Endothelial cell of umbilical vein (primary cell): ENCODE measurements around the gene KRR1. TPM values are rescaled to one million over a fixed set of nuclear protein-coding genes. Genes with fewer than 3 reads are reported as not detected.
"Not testable (repeated sequence)": the region's sequence is repeated elsewhere in the genome, so short reads cannot be mapped to it uniquely, and the experiment has no call there.

Experiments
- BruUV-seq: library from RNA; stranded (reverse); fragments of 400-500 nt; replicated peaks from 2 replicates; lab custom pipeline; 2021; lab: Mats Ljungman, UMichigan
- CTCF ChIA-PET: fragments of 300-600, 350-600 bp; sonication (Branson Sonifier 250); formaldehyde crosslinking; loops from one replicate; lab custom pipeline; 2021; ENCODE audit warnings: antibody characterized with exemption, inconsistent platforms; lab: Charles Lee
- POLR2A ChIA-PET: fragments of 300-600, 350-600 bp; sonication (Branson Sonifier 250); formaldehyde crosslinking; loops from one replicate; lab custom pipeline; 2021; ENCODE audit warnings: antibody characterized with exemption, inconsistent platforms; lab: Charles Lee
- DNase-seq: peaks from one replicate; pipeline ENCODE4 v3.0.0-alpha.2; 2011; ENCODE audit warnings: low read depth, low spot score
- FAIRE-seq: peaks from 2 replicates; lab custom pipeline; 2011; peaks lifted over from hg19 to GRCh38; lab: Jason Lieb, UNC
- H2AFZ ChIP-seq: 2 replicates; pipeline ENCODE4 v1.6.0; 2012; ENCODE audit warnings: low read depth, low read length, control low read depth, inconsistent platforms
- H3K27ac ChIP-seq: 2 replicates; pipeline ENCODE4 v1.5.1; 2011; ENCODE audit warnings: low read depth, mild to moderate bottlenecking, control low read depth, low read length, moderate library complexity; ENCODE audit not compliant: insufficient read depth
- H3K27me3 ChIP-seq, 2 experiments: 2 replicates each; pipeline versions ENCODE4 v1.6.0 to v1.6.1; 2011; ENCODE audit warnings: low read length in 2 of 2, mixed read lengths in 1 of 2; ENCODE audit not compliant: control insufficient read depth in 2 of 2, insufficient read depth in 2 of 2
- H3K36me3 ChIP-seq, 2 experiments: 2 replicates in 1 of 2; 3 replicates in 1 of 2; pipeline ENCODE4 v1.5.1; 2011; ENCODE audit warnings: low read length in 2 of 2, mild to moderate bottlenecking in 1 of 2, moderate library complexity in 1 of 2; ENCODE audit not compliant: control insufficient read depth in 2 of 2, insufficient read depth in 2 of 2; ENCODE audit errors: extremely low read depth in 1 of 2
- H3K4me1 ChIP-seq: 3 replicates; pipeline ENCODE4 v1.5.1; 2011; ENCODE audit warnings: mild to moderate bottlenecking, low read length; ENCODE audit not compliant: control insufficient read depth, insufficient read depth; ENCODE audit errors: extremely low read depth
- H3K4me2 ChIP-seq: 2 replicates; pipeline ENCODE4 v1.6.1; 2011; ENCODE audit warnings: low read length, control low read depth, mixed read lengths; ENCODE audit not compliant: insufficient read depth
- H3K4me3 ChIP-seq, 3 experiments: fragments of 200-600 bp in 1 of 3; sonication (generic), shearing (Covaris generic) in 1 of 3; replicated peaks in 1 of 3; 2 replicates each; pipeline ENCODE4 v1.5.1; 2011 to 2016; ENCODE audit warnings: control low read depth in 3 of 3, low read length in 3 of 3, mild to moderate bottlenecking in 2 of 3, inconsistent platforms in 1 of 3, low read depth in 1 of 3, moderate library complexity in 1 of 3; ENCODE audit not compliant: insufficient read depth in 1 of 3
- H3K79me2 ChIP-seq: 2 replicates; pipeline ENCODE4 v1.6.0; 2012; ENCODE audit warnings: low read length, inconsistent platforms; ENCODE audit not compliant: control insufficient read depth, insufficient read depth
- H3K9ac ChIP-seq: replicated peaks from 2 replicates; pipeline ENCODE3; 2011; ENCODE audit warnings: low read length, control low read depth; ENCODE audit not compliant: insufficient read depth; ENCODE audit errors: extremely low read depth
- H3K9me1 ChIP-seq: replicated peaks from 3 replicates; pipeline ENCODE4 v1.6.0; 2011; ENCODE audit warnings: mild to moderate bottlenecking, low read length; ENCODE audit not compliant: control insufficient read depth, insufficient read depth; ENCODE audit errors: extremely low read depth
- H3K9me3 ChIP-seq: replicated peaks from 2 replicates; pipeline ENCODE4 v1.5.1; 2012; ENCODE audit warnings: low read length, inconsistent platforms; ENCODE audit not compliant: control insufficient read depth, insufficient read depth
- H4K20me1 ChIP-seq: replicated peaks from 2 replicates; pipeline ENCODE3; 2011; ENCODE audit warnings: mild to moderate bottlenecking, low read length; ENCODE audit not compliant: control insufficient read depth, insufficient read depth; ENCODE audit errors: extremely low read depth
- EZH2 ChIP-seq: IDR thresholded peaks from 2 replicates; pipeline ENCODE4 v1.6.1; 2012; ENCODE audit warnings: borderline replicate concordance, low read depth, mild to moderate bottlenecking, moderate library complexity, low read length, inconsistent platforms; ENCODE audit not compliant: severe bottlenecking
- FOS ChIP-seq: IDR thresholded peaks from 2 replicates; pipeline ENCODE4 v1.6.1; 2011; ENCODE audit warnings: mild to moderate bottlenecking, low read length, moderate library complexity, borderline replicate concordance; ENCODE audit not compliant: insufficient read depth
- GATA2 ChIP-seq: IDR thresholded peaks from 2 replicates; pipeline ENCODE4 v1.7.0; 2011; ENCODE audit warnings: low read depth, mild to moderate bottlenecking, moderate library complexity, mixed read lengths, low read length; ENCODE audit not compliant: insufficient read length, insufficient read depth
- JUN ChIP-seq: IDR thresholded peaks from 2 replicates; pipeline ENCODE4 v1.6.1; 2011; ENCODE audit warnings: borderline replicate concordance, low read depth; ENCODE audit not compliant: insufficient read length, insufficient read depth
- MYC ChIP-seq: IDR thresholded peaks from one replicate; pipeline ENCODE4 v1.6.1; 2011; ENCODE audit warnings: mild to moderate bottlenecking, low read depth, low read length
- POLR2A ChIP-seq: IDR thresholded peaks from 2 replicates; pipeline ENCODE4 v1.6.1; 2012; ENCODE audit warnings: low read depth, mild to moderate bottlenecking, control low read depth, low read length
- POLR2AphosphoS5 ChIP-seq: IDR thresholded peaks from 2 replicates; pipeline ENCODE4 v1.6.1; 2012; ENCODE audit warnings: low read depth, mild to moderate bottlenecking, control low read depth, low read length, moderate library complexity; ENCODE audit not compliant: insufficient read depth
- dilution Hi-C: fragments of 300-500 bp; cut with MboI; formaldehyde crosslinking; loops from one replicate; pipeline ENCODE4 v1.15.0; 2019; ENCODE audit warnings: low sequenced_read_pairs; ENCODE audit not compliant: extremely low pct_ligation_motif_present
- intact Hi-C: fragments of 100-400 bp; cut with micrococcal nuclease; formaldehyde crosslinking; loops from one replicate; pipeline ENCODE4 v1.10.0; 2022
- polyA plus RNA-seq, 4 experiments: library from polyadenylated mRNA; depleted of rRNA in 3 of 4; stranded (reverse) in 3 of 4; unstranded in 1 of 4; fragments of >200 nt; gene quantifications; 2 replicates each; pipeline versions ENCODE4 v1.2.1 to v1.2.3, GENCODE V29; 2011 to 2012; ENCODE audit warnings: missing spikeins in 1 of 4
- total RNA-seq: library from RNA; stranded (reverse); gene quantifications from 2 replicates; pipeline ENCODE4 v1.2.3, GENCODE V29; 2021
- TF ChIP-seq, protein P1 (sequence below), 2 donors: IDR thresholded peaks; 1 replicate in 1 of 2; 2 replicates in 1 of 2; pipeline ENCODE4 v1.5.1; 2011; ENCODE audit warnings: low read length in 2 of 2, mild to moderate bottlenecking in 2 of 2, moderate library complexity in 2 of 2, control low read depth in 1 of 2, inconsistent platforms in 1 of 2, low read depth in 1 of 2; ENCODE audit not compliant: insufficient read depth in 1 of 2; ENCODE audit errors: extremely low read depth in 1 of 2
- TF ChIP-seq, protein P2 (sequence below): IDR thresholded peaks from 2 replicates; pipeline ENCODE4 v1.6.1; 2011; ENCODE audit not compliant: insufficient read depth, insufficient read length

The KRR1 gene
- total and polyA plus RNA-seq, 2 donors (not counting 3 experiments of a cell fraction or from before 2014, with no cell fraction given): 5.9 to 49.3 TPM

DNA sequence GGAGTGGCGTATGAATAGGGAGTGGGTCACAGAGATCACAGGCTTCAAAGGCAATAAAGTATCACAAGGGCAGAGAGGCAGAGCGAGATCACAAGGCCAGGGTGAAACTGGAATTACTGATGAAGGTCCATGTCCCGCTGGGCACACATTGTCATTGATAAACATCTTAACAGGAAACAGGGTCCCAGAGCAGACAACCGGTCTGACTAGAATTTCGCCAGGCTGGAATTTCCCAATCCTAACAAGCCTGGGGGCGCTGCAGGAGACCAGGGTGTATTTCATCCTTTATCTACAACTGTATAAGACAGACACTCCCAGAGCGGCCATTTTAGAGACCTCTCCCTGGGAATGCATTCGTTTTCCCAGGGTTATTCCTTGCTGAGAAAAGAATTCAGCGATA is 53.5 kb downstream of the KRR1 start:
- DNase-seq, H4K20me1 ChIP-seq, H3K27me3 ChIP-seq, intact Hi-C loops, H3K79me2 ChIP-seq, FAIRE-seq, H3K4me3 ChIP-seq, H3K9ac ChIP-seq, BruUV-seq, POLR2A ChIA-PET, H3K4me2 ChIP-seq, CTCF ChIA-PET, H3K27ac ChIP-seq, H3K9me1 ChIP-seq, dilution Hi-C loops, H3K9me3 ChIP-seq, H2AFZ ChIP-seq, H3K4me1 ChIP-seq, H3K36me3 ChIP-seq: not testable (repeated sequence)

DNA sequence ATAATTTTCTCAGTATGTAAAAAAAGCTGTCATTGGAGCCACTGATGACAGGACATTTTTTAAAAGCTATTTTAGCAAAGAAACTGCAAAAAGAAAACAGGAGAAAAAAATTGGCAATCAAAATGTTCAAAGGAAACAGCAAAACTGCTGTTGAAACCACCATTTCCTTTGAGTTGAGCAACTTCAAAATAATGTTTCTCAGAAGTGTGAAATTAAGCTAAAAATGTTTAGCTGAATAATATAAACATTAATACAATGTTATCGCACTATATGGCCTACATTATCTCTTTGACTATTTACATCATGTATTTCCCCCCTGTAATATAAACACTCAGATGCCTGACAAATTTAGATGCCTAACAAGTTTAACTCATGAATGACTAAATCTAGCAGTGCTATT is 54.2 kb downstream of the KRR1 start:
- TF ChIP-seq EZH2 (no peak), JUN (no peak), GATA2 (no peak), POLR2AphosphoS5 (no peak), MYC (no peak), POLR2A (no peak), FOS (no peak)
- TF ChIP-seq, protein P1, sequence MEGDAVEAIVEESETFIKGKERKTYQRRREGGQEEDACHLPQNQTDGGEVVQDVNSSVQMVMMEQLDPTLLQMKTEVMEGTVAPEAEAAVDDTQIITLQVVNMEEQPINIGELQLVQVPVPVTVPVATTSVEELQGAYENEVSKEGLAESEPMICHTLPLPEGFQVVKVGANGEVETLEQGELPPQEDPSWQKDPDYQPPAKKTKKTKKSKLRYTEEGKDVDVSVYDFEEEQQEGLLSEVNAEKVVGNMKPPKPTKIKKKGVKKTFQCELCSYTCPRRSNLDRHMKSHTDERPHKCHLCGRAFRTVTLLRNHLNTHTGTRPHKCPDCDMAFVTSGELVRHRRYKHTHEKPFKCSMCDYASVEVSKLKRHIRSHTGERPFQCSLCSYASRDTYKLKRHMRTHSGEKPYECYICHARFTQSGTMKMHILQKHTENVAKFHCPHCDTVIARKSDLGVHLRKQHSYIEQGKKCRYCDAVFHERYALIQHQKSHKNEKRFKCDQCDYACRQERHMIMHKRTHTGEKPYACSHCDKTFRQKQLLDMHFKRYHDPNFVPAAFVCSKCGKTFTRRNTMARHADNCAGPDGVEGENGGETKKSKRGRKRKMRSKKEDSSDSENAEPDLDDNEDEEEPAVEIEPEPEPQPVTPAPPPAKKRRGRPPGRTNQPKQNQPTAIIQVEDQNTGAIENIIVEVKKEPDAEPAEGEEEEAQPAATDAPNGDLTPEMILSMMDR (IDR thresholded peaks at IDR 0.05; ENCODE audit: extremely low read depth in 1 of 2, insufficient read depth in 1 of 2, low read depth in 1 of 2, low read length in 2 of 2): no peak
- TF ChIP-seq, protein P2, sequence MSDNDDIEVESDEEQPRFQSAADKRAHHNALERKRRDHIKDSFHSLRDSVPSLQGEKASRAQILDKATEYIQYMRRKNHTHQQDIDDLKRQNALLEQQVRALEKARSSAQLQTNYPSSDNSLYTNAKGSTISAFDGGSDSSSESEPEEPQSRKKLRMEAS: no peak
- Histone ChIP-seq H3K79me2 (no peaks in the 10 kb centered on the region), H3K4me2 (no peak overlapping the region), H3K4me1 (no peaks in the 10 kb centered on the region), H4K20me1 (no peaks in the 10 kb centered on the region), H2AFZ (no peak overlapping the region), H3K9ac (no peak overlapping the region), H3K27me3 (peaks cover 0 to 4% of the 10 kb centered on the region in 2 experiments), H3K27ac (no peak overlapping the region), H3K9me3 (no peaks in the 10 kb centered on the region), H3K36me3 (no peaks in the 10 kb centered on the region), H3K4me3 (no peak overlapping the region), H3K9me1 (no peaks in the 10 kb centered on the region)
- BruUV-seq: no TSS peak
- DNase-seq (no peak), FAIRE-seq (no peak)
- intact Hi-C loops (no loop called here), dilution Hi-C loops (no loop called here)
- ChIA-PET CTCF (no interaction called here), POLR2A (no interaction called here)
